Raji (cell line): ENCODE measurements around the gene LTA4H.

ENCODE experiments used
- POLR2A ChIP-seq: IDR thresholded peaks from 2 replicates; pipeline ENCODE4 v1.6.1; 2011; ENCODE audit warnings: low read depth, low read length, control low read depth; ENCODE audit not compliant: insufficient read depth

LTA4H gene

GRCh38 chr12:96064271-96064670 lies 28.9 kb upstream of the LTA4H start:
- no peak for TF ChIP-seq POLR2A

DNA sequence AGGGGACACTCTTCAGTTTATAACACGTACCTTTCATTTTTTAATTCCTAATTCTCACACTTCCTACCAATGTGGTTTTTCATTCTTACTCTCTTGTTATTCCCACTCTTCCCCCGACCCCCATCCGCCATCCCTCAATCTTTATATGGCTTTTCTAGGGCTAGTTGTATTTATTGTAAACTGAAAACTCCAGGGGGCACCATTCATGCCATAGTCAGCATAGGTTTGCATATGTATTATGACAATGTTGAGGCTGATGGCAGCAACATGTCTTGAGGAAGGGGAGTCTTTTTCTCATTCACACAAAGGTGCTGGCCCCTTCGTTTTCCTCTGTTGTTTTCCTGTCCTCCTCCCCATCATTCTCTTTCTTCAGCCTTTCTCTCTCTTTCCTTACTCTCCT lies 27.7 kb upstream of the LTA4H start:
- TF ChIP-seq POLR2A, result no peak

- TF ChIP-seq POLR2A, result no peak
Measured at GRCh38 chr12:96061864-96062453, 26.6 kb upstream of the LTA4H start.

DNA sequence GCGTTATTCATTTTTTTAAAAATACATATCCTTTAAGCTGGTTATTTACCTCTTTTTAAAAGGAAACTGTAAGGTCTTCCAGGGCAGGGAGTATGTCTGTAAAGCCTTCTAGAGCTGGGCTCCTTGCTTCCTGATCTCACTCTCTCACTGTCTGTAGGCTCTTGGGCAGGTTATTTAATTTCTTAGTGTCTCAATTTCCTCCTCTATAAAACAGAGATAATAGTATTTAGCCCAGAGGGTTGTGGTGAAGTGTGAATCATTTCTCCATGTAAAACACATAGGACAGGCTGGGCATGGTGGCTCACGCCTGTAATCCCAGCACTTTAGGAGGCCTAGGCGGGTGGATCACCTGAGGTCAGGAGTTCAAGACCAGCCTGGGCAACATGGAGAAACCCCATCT lies 25.9 kb upstream of the LTA4H start:
- no peak for TF ChIP-seq POLR2A

GRCh38 chr12:96060041-96060440 lies 24.7 kb upstream of the LTA4H start:
- no peak for TF ChIP-seq POLR2A

GRCh38 chr12:96057986-96058553 lies 22.7 kb upstream of the LTA4H start:
- TF ChIP-seq POLR2A, result no peak

GRCh38 chr12:96056646-96057455 lies 21.5 kb upstream of the LTA4H start:
- no peak for TF ChIP-seq POLR2A

- TF ChIP-seq POLR2A, result no peak
Measured at GRCh38 chr12:96054244-96054610, 18.8 kb upstream of the LTA4H start.

GRCh38 chr12:96053476-96054243 lies 18.3 kb upstream of the LTA4H start:
- TF ChIP-seq POLR2A, result no peak

GRCh38 chr12:96051756-96052485 lies 16.5 kb upstream of the LTA4H start:
- no peak for TF ChIP-seq POLR2A

- TF ChIP-seq POLR2A, result no peak
Measured at GRCh38 chr12:96050139-96050538, 14.8 kb upstream of the LTA4H start.

DNA sequence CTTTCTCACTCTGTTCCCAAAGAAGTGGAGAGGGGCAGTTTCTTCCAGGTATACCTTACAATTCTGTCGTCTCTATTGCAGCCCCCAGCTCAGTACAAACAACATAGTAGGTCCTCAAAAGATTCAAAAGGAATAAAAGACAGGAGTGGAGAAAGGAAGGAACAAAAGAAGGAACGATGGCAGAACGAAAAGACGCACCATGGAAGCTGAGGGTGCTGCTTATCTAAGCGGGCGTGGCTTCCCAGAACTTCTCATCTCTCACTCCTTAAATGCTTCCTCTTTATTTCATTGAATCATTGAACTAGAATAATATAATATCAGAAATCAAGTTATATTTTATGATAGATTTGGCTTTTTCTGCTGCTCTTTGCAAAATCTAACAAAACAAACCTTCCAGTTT lies 13.7 kb upstream of the LTA4H start:
- no peak for TF ChIP-seq POLR2A

- no peak for TF ChIP-seq POLR2A
Measured at GRCh38 chr12:96048393-96048969, 13.1 kb upstream of the LTA4H start.
